Stomach (tissue), 9 donors: Measurements from ENCODE around the gene DYSF. TPM values are rescaled to one million over a fixed set of nuclear protein-coding genes. Genes with fewer than 3 reads are reported as not detected.

Experiments used
- DNase-seq, 2 donors: peaks; one replicate each; pipeline versions ENCODE4 v3.0.0 to v3.0.0-alpha.2; 2013 to 2019
- H3K27ac ChIP-seq, 5 donors: fragments of 200-600 bp in 4 of 5; sonication (generic) in 4 of 5; one replicate each; pipeline ENCODE4 v1.5.1; 2013 to 2019; ENCODE audit warnings: mild to moderate bottlenecking in 1 of 5, moderate library complexity in 1 of 5
- H3K27me3 ChIP-seq, 3 donors: fragments of 200-600 bp; sonication (generic); one replicate each; pipeline ENCODE4 v1.5.1; 2017 to 2019; ENCODE audit warnings: mixed run types in 1 of 3
- H3K36me3 ChIP-seq, 4 donors: fragments of 200-600 bp; sonication (generic); 1 replicate in 3 of 4; 2 replicates in 1 of 4; pipeline ENCODE4 v1.5.1; 2016 to 2019
- H3K4me1 ChIP-seq, 4 donors: fragments of 200-600 bp; sonication (generic); one replicate each; pipeline ENCODE4 v1.5.1; 2016 to 2019
- H3K4me3 ChIP-seq, 4 donors: fragments of 200-600 bp; sonication (generic) in 3 of 4; one replicate each; pipeline ENCODE4 v1.5.1; 2016 to 2019; ENCODE audit warnings: mild to moderate bottlenecking in 1 of 4
- H3K9me3 ChIP-seq, 4 donors: fragments of 200-600 bp; sonication (generic); one replicate each; pipeline ENCODE4 v1.5.1; 2016 to 2019
- CTCF ChIP-seq, 7 experiments: fragments of 450-650 bp in 4 of 7; fragments of 200-600 bp in 3 of 7; sonication (generic) in 3 of 7; IDR thresholded peaks; one replicate each; pipeline ENCODE4 v1.5.1; 2016 to 2019; ENCODE audit warnings: antibody characterized with exemption in 7 of 7, control low read depth in 2 of 7, mild to moderate bottlenecking in 1 of 7
- EP300 ChIP-seq: sonication (generic); formaldehyde crosslinking; IDR thresholded peaks from one replicate; pipeline ENCODE4 v1.6.1; 2017; ENCODE audit warnings: antibody characterized with exemption
- POLR2A ChIP-seq, 4 donors: fragments of 450-650 bp; IDR thresholded peaks; one replicate each; pipeline ENCODE4 v1.6.1; 2016; ENCODE audit warnings: antibody characterized with exemption in 4 of 4, control low read depth in 2 of 4, mild to moderate bottlenecking in 1 of 4, moderate library complexity in 1 of 4
- POLR2AphosphoS5 ChIP-seq, 3 donors: sonication (generic); formaldehyde crosslinking; IDR thresholded peaks; one replicate each; pipeline ENCODE4 v1.6.1; 2016; ENCODE audit warnings: antibody characterized with exemption in 3 of 3
- WGBS, 5 donors: extraction: QIAGEN DNeasy Blood & Tissue Kit in 3 of 5; methylation state at CpG; one replicate each; pipeline versions ENCODE4 v1.1.5 to v1.1.7; 2013 to 2018; 5-methylcytosine and 5-hydroxymethylcytosine counted together
- intact Hi-C: fragments of 100-400 bp; cut with DNase I; formaldehyde crosslinking; loops from one replicate; pipeline ENCODE4 v1.15.1; 2023; ENCODE audit warnings: low total_unique reads
- polyA plus RNA-seq, 3 donors: library from polyadenylated mRNA; stranded (reverse); fragments of 200-250 nt; gene quantifications; one replicate each; pipeline ENCODE4 v1.2.3, GENCODE V29; 2013
- total RNA-seq, 5 donors: library from RNA; depleted of rRNA; stranded (reverse); fragments of >200 nt; gene quantifications; one replicate each; pipeline versions ENCODE4 v1.1.0 to v1.2.3, GENCODE V29; 2014 to 2016
- donor health status: healthy with polysubstance abuse.
- donor health status: Bipolar disorder and iron deficiency.
- donor health status: healthy.

Gene DYSF
- total and polyA plus RNA-seq, 8 donors: 2.1 to 13.4 (median 6.1) TPM

DNA sequence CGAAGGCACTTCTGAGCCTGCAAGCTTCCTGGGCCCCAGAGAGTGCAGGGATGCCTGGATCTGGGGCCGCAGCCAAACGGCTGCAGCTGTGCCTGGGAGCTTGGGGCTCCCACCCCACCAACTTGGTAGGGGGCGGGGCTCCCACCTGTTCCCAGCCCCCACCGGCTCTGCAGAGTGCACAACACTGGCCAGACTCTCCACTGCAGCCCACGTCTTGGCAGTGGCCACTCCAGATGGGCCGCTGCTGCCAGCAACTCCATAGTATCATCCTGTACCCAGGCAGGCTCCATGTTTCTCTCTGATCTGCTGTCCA lies 9.9 kb downstream of the DYSF start:
- peaks cover 10 to 41% (median 20%) of the 10 kb centered on the region in 4 donors for H3K4me1 ChIP-seq
- no peaks in the 10 kb centered on the region for H3K36me3 ChIP-seq
- TF ChIP-seq POLR2A (IDR thresholded peaks at IDR 0.05): no peak
- no peak for TF ChIP-seq EP300
- no peak for TF ChIP-seq POLR2AphosphoS5 (IDR thresholded peaks at IDR 0.05)
- TF ChIP-seq CTCF (IDR thresholded peaks at IDR 0.05): no peak
- no peak for DNase-seq
- 77 to 88% (median 85%) methylated on average over 3 to 7 of the region's 7 CpGs for WGBS, 5 donors
- H3K4me3 ChIP-seq: no peak overlapping the region
- intact Hi-C loops: no loop called here
- H3K27ac ChIP-seq: no peak overlapping the region
- H3K9me3 ChIP-seq: no peaks in the 10 kb centered on the region
- H3K27me3 ChIP-seq: peaks cover 0 to 51% (median 41%) of the 10 kb centered on the region in 3 donors

DNA sequence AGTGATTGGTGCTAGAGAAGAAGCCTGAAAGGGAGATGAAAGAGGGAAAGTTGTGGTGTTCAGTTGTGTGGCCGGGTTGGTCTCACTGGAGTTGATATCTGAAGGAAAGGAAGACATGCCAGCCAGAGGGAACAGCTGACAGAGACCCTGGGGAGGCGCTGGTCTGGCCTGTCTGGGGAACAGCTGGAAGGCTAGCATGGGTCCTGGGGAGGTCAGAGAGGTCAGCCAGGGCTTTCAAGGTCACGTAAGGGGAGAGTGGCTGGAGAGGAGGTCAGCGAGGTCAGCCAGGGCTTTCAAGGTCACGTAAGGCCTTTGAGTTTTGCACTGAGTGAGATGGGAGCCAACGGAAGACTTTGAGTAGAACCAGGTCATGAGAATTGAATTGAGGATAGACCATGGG lies 11.0 kb downstream of the DYSF start:
- H3K27me3 ChIP-seq: peaks cover 0 to 61% (median 50%) of the 10 kb centered on the region in 3 donors
- no peak overlapping the region for H3K4me3 ChIP-seq
- TF ChIP-seq EP300 (no peak), POLR2A (IDR thresholded peaks at IDR 0.05) (no peak), CTCF (IDR thresholded peaks at IDR 0.05) (no peak), POLR2AphosphoS5 (IDR thresholded peaks at IDR 0.05) (no peak)
- H3K9me3 ChIP-seq: no peaks in the 10 kb centered on the region
- H3K27ac ChIP-seq: no peak overlapping the region
- no peaks in the 10 kb centered on the region for H3K36me3 ChIP-seq
- 81 to 86% (median 85%) methylated on average over 6 of the region's 6 CpGs for WGBS, 5 donors
- DNase-seq: no peak
- peaks cover 0 to 31% (median 18%) of the 10 kb centered on the region in 4 donors for H3K4me1 ChIP-seq
- intact Hi-C loops: no loop called here

- Histone ChIP-seq H3K27me3 (peaks cover 0 to 63% (median 56%) of the 10 kb centered on the region in 3 donors), H3K4me1 (peaks cover 0 to 30% (median 18%) of the 10 kb centered on the region in 4 donors), H3K4me3 (peak overlapping the region in 2 of 4 donors; percentile 84 to 85), H3K27ac (no peak overlapping the region), H3K9me3 (no peaks in the 10 kb centered on the region), H3K36me3 (no peaks in the 10 kb centered on the region)
- intact Hi-C loops: no loop called here
- DNase-seq: no peak
- 42 to 59% (median 50%) methylated on average over 11 of the region's 11 CpGs for WGBS, 5 donors
- TF ChIP-seq EP300: no peak
- TF ChIP-seq POLR2AphosphoS5 (IDR thresholded peaks at IDR 0.05): no peak
- no peak for TF ChIP-seq POLR2A (IDR thresholded peaks at IDR 0.05)
- no peak for TF ChIP-seq CTCF (IDR thresholded peaks at IDR 0.05)
Observed at GRCh38 chr2:71465356-71465755, 12.0 kb downstream of the DYSF start.

DNA sequence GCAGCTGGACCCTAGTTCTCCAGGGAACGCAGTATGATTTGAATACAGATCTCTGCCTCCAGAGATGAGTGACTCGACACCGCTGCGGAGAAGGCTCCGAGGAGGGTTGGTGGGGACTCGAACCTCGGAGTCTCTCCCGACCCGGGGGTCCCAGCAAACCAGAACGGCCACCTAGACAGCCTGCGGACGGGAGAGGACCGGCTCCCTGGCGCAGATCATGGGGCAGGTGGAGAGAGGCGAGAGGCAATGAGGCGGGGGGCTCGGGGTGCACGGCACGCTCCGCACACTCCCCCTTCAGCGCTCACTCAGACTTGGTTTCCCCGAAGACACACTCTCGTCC lies 12.6 kb downstream of the DYSF start:
- Histone ChIP-seq H3K9me3 (no peaks in the 10 kb centered on the region), H3K27me3 (peaks cover 0 to 63% (median 56%) of the 10 kb centered on the region in 3 donors), H3K36me3 (no peaks in the 10 kb centered on the region), H3K27ac (peak overlapping the region in 4 of 5 donors; percentile 49 to 62 (median 52)), H3K4me1 (peaks cover 0 to 30% (median 18%) of the 10 kb centered on the region in 4 donors), H3K4me3 (peak overlapping the region; percentile 60 to 85 (median 74))
- no peak for DNase-seq
- intact Hi-C loops: no loop called here
- 5 to 20% (median 11%) methylated on average over 15 to 23 of the region's 23 CpGs for WGBS, 5 donors
- TF ChIP-seq POLR2AphosphoS5 (IDR thresholded peaks at IDR 0.05) (no peak), POLR2A (IDR thresholded peaks at IDR 0.05) (no peak), CTCF (IDR thresholded peaks at IDR 0.05) (no peak), EP300 (no peak)
